Endothelial cell of hepatic sinusoid (primary cell): ENCODE results near the gene ZC2HC1B.
"Not testable (repeated sequence)": the region's sequence is repeated elsewhere in the genome, so short reads cannot be mapped to it uniquely, and the experiment has no call there.

ENCODE experiments used
- in situ Hi-C: cut with HindIII; loops from 2 replicates; pipeline ENCODE4 v1.10.0; 2017; ENCODE audit warnings: low sequenced_read_pairs

Gene ZC2HC1B

GRCh38 chr6:143864234-143864633 lies at the start of gene ZC2HC1B:
Gene ZC2HC1B (plus strand): TSS chr6:143864474. CDS start chr6:143864540, 66 bp downstream.
- in situ Hi-C loops, result no loop called here

- in situ Hi-C loops, result no loop called here
These were observed 46.7 kb upstream of the ZC2HC1B start for GRCh38 chr6:143817621-143818020.

GRCh38 chr6:143821359-143821758 lies 42.9 kb upstream of the ZC2HC1B start:
- in situ Hi-C loops, result loop anchor here (5.0 kb wide), 1 partner anchor 36 kb away; no protein-coding TSS in a partner anchor

- in situ Hi-C loops, result loop anchor here (5.0 kb wide), 1 partner anchor 35 kb away; no protein-coding TSS in a partner anchor
These were observed 41.7 kb upstream of the ZC2HC1B start for GRCh38 chr6:143822584-143823024.

GRCh38 chr6:143823548-143823947 lies 40.7 kb upstream of the ZC2HC1B start:
- in situ Hi-C loops, result loop anchor here (5.0 kb wide), 1 partner anchor 34 kb away; no protein-coding TSS in a partner anchor

GRCh38 chr6:143828572-143828971 lies 35.7 kb upstream of the ZC2HC1B start:
- in situ Hi-C loops, result no loop called here

GRCh38 chr6:143836150-143836549 lies 28.1 kb upstream of the ZC2HC1B start:
- in situ Hi-C loops, result no loop called here

GRCh38 chr6:143838395-143838794 lies 25.9 kb upstream of the ZC2HC1B start:
- in situ Hi-C loops, result no loop called here

GRCh38 chr6:143839196-143839595 lies 25.1 kb upstream of the ZC2HC1B start:
- in situ Hi-C loops, result no loop called here

- in situ Hi-C loops, result no loop called here
These were observed 23.5 kb upstream of the ZC2HC1B start for GRCh38 chr6:143840595-143841265.

GRCh38 chr6:143842461-143842901 lies 21.8 kb upstream of the ZC2HC1B start:
- in situ Hi-C loops, result no loop called here

- in situ Hi-C loops, result no loop called here
These were observed 21.2 kb upstream of the ZC2HC1B start, which contains the start of gene LTV1 for GRCh38 chr6:143842902-143843676. Gene LTV1 (plus strand): TSS chr6:143843338. CDS start chr6:143843478, 140 bp downstream.

- in situ Hi-C loops, result no loop called here
These were observed 20.6 kb upstream of the ZC2HC1B start for GRCh38 chr6:143843677-143843999.

- in situ Hi-C loops, result no loop called here
These were observed 20.3 kb upstream of the ZC2HC1B start for GRCh38 chr6:143844006-143844405.

- in situ Hi-C loops, result no loop called here
These were observed 19.2 kb upstream of the ZC2HC1B start for GRCh38 chr6:143845033-143845432.

GRCh38 chr6:143851706-143852105 lies 12.6 kb upstream of the ZC2HC1B start:
- in situ Hi-C loops, result not testable (repeated sequence)

- in situ Hi-C loops, result loop anchor here (5.0 kb wide), 1 partner anchor 33 kb away; no protein-coding TSS in a partner anchor
These were observed 9.2 kb upstream of the ZC2HC1B start for GRCh38 chr6:143855057-143855456.

GRCh38 chr6:143856762-143857161 lies 7.5 kb upstream of the ZC2HC1B start:
- in situ Hi-C loops, result loop anchor here (5.0 kb wide), 1 partner anchor 34 kb away; no protein-coding TSS in a partner anchor

GRCh38 chr6:143857651-143858050 lies 6.6 kb upstream of the ZC2HC1B start:
- in situ Hi-C loops, result loop anchor here (5.0 kb wide), 1 partner anchor 35 kb away; no protein-coding TSS in a partner anchor

- in situ Hi-C loops, result loop anchor here (5.0 kb wide), 1 partner anchor 38 kb away; no protein-coding TSS in a partner anchor
These were observed 4.2 kb upstream of the ZC2HC1B start for GRCh38 chr6:143859891-143860660.

GRCh38 chr6:143863771-143864170 lies 503 bp upstream of the ZC2HC1B start:
- in situ Hi-C loops, result no loop called here
